H1 (cell line): ENCODE results near the gene RGL1. TPM values are rescaled to one million over a fixed set of nuclear protein-coding genes. Genes with fewer than 3 reads are reported as not detected.

Experiments
- BACH1 ChIP-seq: IDR thresholded peaks from 2 replicates; pipeline ENCODE4 v1.6.1; 2012; ENCODE audit warnings: low read length, improper control_type of control experiment
- CBX5 ChIP-seq: fragments of 300-800, 300-1000 bp; sonication (generic); IDR thresholded peaks from 2 replicates; pipeline ENCODE4 v1.7.1; 2016; ENCODE audit warnings: antibody characterized with exemption, low read length, low read depth
- CHD2 ChIP-seq: IDR thresholded peaks from 2 replicates; pipeline ENCODE4 v1.6.1; 2012; ENCODE audit warnings: low read length, improper control_type of control experiment
- CHD7 ChIP-seq: fragments of 300-600 bp; sonication (generic); IDR thresholded peaks from 2 replicates; pipeline ENCODE4 v1.7.1; 2012; ENCODE audit warnings: low read length, moderate library complexity, mild to moderate bottlenecking, inconsistent platforms; ENCODE audit not compliant: insufficient replicate concordance
- KDM4A ChIP-seq: IDR thresholded peaks from one replicate; pipeline ENCODE4 v1.7.1; 2012; ENCODE audit warnings: low read depth, mild to moderate bottlenecking, moderate library complexity, low read length, inconsistent platforms; ENCODE audit not compliant: severe bottlenecking
- TAF1 ChIP-seq: IDR thresholded peaks from 2 replicates; pipeline ENCODE4 v1.6.1; 2011; ENCODE audit warnings: mild to moderate bottlenecking, low read depth, low read length
- ZNF274 ChIP-seq: IDR thresholded peaks from 2 replicates; pipeline ENCODE4 v1.7.0; 2012; ENCODE audit warnings: low read length, borderline replicate concordance; ENCODE audit errors: extremely low read depth
- polyA plus RNA-seq, 7 experiments: library from polyadenylated mRNA; depleted of rRNA in 3 of 7; stranded (reverse) in 5 of 7; unstranded in 2 of 7; fragments of >200 nt in 5 of 7; fragments of 200-250 nt in 2 of 7; gene quantifications; 1 replicate in 5 of 7; 2 replicates in 1 of 7; 4 replicates in 1 of 7; pipeline versions ENCODE4 v1.2.1 to v1.2.3, GENCODE V29; 2011 to 2013; ENCODE audit warnings: missing spikeins in 2 of 7, mixed read lengths in 2 of 7
- total RNA-seq: library from RNA; stranded (reverse); fragmentation: NEBNext Ultra II Directional; extraction: Animal tissue kit (Norgen Biotek cat#: 25700); gene quantifications from 2 replicates; pipeline ENCODE4 v1.2.1, GENCODE V29; 2021

RGL1 gene
- total and polyA plus RNA-seq, 2 of the 8 experiments (the other 6 are each of a cell fraction or from before 2014, with no cell fraction given): 0.98 to 2.4 TPM

GRCh38 chr1:183830389-183830788 lies 25.5 kb downstream of the RGL1 start (continued):
- TF ChIP-seq CHD7: no peak
- no peak for TF ChIP-seq ZNF274
- no peak for TF ChIP-seq CBX5
- no peak for TF ChIP-seq KDM4A
- no peak for TF ChIP-seq BACH1
- TF ChIP-seq CHD2: no peak
- no peak for TF ChIP-seq TAF1
